GM12872 (cell line): ENCODE data around the gene RAP1GAP2.

Experiments
- CTCF ChIP-seq: IDR thresholded peaks from 3 replicates; pipeline ENCODE4 v1.5.1; 2011; ENCODE audit warnings: low read depth, mild to moderate bottlenecking, low read length, moderate library complexity; ENCODE audit not compliant: insufficient read depth

Gene RAP1GAP2

DNA sequence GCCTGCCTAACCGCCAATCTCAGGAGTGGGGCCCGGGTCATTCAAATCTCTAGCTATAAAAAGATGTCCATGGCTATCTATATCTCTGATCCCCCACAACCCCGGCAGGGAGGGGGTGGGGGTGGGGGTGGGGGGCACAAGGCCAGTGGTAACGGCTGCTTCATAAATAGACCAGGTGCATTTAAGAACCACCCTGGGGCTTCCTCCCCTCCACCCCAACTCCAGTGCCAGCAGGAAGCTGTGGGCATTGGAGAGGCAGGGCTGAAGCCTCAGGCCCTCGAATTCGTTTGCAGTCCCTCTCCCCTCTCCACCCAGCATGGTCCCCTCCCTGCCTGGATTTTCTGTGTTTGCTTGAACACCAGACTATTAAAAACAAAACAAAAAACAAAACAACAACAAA, 56.0 kb downstream of the RAP1GAP2 start:
- TF ChIP-seq CTCF = no peak

- TF ChIP-seq CTCF = no peak
Observed at GRCh38 chr17:2852729-2853282, 56.6 kb downstream of the RAP1GAP2 start.

GRCh38 chr17:2853283-2854142, 57.3 kb downstream of the RAP1GAP2 start:
- no peak for TF ChIP-seq CTCF

DNA sequence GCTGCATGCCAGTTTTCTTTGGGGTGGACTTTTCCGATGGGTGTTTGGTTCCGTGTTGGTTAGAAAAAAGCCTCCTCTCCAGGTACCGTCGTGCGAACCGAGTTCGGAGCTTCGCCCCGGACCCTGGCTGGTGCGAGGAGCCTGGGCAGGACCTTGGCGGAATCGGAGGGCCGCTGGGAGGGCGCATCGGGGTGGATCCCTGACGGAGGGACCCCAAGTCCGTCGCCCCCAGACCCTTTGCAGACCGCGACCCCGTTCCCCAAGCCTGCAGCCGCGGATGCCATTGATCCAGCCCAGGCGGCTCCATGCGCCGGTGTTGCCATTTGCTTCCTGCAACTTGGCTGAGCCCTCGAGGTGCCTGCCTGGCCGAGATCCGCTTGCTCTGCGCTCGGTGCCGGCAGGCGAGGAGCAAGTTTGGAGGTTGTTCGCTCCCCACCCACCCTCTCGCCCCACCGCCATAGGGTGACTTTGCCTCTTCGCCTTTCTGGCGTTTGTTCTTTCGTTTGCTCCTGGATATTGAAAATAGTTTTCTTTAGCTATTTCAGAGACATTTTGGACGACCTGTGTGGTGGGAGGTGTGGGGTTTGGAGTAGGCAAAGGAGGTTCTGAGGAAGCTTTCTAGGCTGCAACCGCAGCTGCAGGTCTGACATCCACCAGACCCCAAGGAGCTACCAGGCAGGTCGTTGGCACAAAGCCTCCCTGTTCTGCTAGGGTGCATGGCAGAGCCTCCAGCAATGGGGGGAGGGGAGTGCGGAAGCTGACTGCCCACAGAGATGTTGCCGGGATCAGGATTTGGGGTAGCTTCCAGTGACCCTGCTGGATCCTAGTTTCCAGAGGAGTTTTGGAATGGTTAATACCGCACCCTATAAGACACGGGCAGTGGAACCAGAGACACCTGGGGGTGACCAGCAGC, 58.2 kb downstream of the RAP1GAP2 start:
- no peak for TF ChIP-seq CTCF

DNA sequence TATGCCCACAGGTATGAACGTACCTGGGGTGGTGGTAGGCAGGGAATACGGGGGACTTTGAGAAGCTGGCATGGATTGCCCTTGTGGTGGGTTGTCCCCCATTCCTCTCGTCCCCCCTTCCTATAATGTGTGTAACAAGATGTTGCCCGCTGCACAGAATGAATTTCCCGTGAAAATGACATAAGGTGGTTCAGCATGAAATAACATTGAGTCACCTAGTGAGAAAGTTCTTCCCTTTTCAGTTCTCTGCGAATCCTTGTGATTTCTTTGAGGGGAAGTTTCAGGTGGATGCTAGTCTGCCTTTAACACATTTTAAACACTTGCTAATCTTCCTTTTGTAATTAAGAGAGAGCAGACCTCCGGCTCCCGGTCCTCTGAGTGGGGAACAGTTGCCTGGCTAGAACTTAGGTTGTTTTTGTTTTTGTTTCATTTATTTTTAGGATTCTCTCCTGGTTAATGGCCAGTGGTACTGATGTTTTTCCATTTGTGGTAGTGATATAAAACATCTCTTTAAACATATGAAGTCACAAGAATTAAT, 58.9 kb downstream of the RAP1GAP2 start:
- no peak for TF ChIP-seq CTCF

DNA sequence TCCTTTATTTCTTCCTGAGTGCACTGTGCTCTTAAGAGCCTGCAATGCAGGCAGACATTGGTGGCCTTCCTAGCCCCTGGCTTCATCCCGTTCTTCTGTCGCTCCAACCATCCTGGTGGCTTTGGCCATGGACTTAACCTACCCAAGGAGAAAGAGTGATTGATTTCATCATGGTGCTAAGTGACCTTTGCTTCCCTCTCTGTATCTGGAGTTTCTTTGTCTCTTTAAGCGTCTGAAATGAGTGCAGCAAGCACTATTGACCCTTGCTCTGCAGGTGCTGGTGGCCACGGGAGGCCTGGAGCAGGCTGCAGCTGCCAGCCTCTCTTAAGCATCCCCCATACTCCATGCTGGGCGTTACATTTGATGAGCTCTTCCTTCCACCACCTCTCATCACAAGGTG, 60.5 kb downstream of the RAP1GAP2 start:
- no peak for TF ChIP-seq CTCF

DNA sequence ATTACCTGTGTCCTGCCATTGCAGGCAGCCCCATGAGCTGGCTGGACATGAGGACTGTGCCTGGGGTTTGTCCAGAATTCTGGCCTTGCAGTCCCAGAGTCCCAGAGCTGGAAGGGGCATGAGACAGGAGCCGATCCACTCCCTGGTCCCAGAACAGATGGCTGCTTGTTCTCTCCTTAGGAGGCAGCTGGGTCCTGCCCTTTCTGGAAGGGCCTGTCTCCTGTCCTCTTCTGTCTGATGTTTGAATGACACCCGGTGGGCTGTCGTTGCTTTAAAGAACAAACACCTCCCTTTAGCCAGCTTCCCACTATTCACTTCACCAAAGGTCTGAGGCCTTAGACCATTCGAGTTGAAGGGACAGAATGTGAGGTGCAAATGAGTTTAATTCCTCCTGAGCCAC, 63.8 kb downstream of the RAP1GAP2 start:
- TF ChIP-seq CTCF = no peak
